IPS-11a (cell line): ENCODE measurements around the gene BTK.

Source experiments
- H3K4me3 ChIP-seq: one replicate; pipeline ENCODE4 v1.5.1; 2013; ENCODE audit warnings: low read depth, low read length, control low read depth

BTK gene

DNA sequence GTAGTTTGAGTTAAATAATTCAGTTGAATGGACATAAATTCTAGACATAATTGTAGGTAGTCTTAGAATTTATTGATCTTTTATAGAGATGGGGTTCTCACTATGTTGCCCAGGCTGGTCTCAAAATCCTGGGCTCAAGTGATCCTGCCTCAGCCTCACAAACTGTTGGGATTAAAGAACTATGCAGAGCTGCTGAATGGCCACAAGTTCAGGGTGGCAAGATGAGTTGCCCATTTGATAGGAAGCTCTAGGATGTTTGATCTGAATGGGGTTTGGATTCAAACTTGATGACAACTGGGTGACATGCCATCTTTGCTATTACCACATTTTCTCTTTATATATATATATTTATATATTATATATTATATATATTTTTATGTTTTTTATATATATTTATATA lies 8.4 kb upstream of the BTK start:
- H3K4me3 ChIP-seq = no peak overlapping the region

DNA sequence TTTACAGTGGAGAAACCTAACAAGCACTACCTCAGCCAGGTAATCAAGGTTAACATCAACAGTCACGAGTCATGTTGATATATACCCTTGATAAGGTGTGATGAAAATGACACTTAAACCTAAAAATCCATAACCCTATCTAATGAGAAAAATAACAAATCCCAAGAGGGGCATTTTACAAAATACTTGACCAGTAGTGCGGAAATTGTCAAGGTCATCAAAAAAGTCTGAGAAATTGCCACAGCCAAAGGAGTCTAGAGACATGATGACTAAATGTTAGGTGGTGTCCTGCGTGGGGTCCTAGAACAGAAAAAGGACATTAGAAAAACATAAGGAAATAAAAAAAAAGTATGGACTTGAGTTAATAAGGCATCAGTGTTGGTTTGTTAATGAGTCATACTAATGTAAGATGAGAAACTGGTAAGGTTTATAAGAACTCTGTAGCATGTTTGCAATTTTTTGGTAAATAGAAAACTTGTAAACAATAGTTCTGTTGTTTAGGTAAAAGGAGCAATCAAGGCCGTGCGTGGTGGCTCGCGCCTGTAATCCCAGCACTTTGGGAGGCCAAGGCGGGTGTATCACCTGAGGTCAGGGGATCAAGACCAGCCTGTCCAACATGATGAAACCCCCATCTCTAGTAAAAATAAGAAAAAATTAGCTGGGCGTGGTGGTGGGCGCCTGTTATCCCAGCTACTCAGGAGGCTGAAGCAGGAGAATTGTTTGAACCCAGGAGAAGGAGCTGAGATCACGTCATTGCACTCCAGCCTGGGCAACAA lies 7.7 kb upstream of the BTK start:
- H3K4me3 ChIP-seq = no peak overlapping the region

DNA sequence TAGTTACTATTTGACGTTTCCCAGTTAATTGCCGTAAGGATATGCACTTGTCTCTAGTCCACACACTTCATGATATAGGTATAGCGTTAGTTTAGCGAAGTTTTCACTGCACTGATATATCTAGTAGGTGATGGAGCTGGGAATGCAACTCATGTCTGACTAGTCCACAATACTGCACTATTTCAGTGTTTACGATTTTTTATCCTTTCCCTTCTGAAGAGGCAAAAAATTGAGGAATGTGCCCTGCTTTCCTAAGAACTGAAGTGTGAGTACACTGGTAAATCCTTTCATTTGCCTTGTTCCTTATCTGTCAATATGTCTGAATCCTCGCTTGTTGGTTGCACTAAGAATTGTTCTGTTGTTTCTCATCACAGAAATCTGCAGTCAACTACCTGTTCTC lies 5.8 kb upstream of the BTK start:
- peak overlapping the region; percentile 70 for H3K4me3 ChIP-seq

DNA sequence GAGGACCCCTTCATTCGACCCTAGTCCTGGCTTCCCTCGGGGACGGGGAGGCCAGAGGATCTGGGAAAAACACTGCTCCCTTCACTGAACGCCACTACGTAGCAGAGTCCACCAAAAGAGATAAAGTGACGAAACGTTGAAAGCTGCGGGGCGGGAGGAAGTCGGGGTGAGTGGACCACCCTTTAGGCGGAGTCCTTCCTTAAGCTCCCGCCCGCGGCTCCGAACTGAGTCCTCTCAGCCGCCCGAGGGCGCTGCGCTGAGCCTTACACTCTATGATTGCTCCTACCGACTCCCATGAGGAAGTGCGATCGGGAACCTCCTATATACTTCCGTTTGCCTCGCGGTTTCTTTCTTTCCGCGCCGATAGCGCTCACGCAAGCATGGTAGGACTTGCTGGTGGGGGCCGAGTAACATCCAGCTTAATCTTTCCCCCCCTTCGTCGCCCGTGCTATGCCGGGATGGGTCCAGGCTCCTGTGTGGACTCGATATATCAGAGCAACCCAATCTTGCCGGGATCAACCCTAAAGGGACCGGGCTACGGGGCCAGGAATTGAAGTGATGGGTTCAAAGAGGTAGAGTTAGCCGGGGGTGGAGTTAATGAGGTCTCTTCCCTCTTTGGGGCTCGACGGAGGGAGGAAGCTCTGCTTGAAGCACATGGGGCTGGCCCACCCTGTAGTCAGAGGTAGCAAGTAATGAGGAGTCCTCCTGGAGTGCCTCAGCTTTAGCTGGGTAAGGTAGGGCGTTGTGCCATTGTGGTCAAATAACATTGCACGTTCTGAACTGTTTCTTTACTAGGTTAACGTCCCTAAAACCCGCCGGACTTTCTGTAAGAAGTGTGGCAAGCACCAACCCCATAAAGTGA lies 4.9 kb upstream of the BTK start, which contains the start of gene RPL36A:
RPL36A (plus strand) TSS at position 348 of the 862 bp plus-strand sequence; CDS start at position 381, 33 bp downstream.
- H3K4me3 ChIP-seq = peak within 1 kb of the TSS; percentile 70

DNA sequence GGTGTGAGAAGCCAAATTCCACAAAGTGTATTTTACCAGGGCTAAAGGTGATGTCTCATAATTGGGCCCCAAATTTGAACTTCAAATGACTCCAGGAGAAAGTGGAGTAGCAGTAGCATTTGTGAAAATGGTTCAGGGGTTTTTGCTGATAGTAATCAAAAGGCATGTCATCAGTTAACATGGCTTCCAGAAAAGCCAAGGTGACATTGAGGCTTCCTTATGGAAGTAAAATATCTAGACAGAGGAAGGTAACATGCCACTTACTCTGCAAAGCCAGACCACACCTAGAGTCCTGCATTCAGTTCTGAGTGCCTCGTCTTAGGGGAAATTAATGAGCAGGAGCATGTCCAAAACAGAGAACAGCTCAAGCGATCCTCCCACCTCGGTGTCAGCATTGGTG lies 2.6 kb upstream of the BTK start:
- no peak overlapping the region for H3K4me3 ChIP-seq

DNA sequence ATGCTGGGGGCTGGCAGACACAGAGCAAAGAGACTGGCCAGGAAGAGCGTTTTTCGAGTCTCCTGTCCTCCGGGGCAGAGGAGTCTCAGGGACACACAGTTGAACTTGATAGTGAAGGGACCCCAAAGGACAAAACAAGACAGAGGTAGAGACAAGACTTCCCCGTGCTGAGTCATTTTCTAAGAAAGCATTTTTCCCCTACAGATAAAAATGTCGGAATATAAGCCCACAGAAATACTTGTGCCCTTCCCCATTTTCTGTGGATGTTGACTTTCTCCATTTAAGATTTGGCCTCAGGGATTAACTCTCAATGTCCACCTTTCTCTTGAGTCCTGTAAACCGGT lies 523 bp upstream of the BTK start:
- H3K4me3 ChIP-seq = no peak overlapping the region

DNA sequence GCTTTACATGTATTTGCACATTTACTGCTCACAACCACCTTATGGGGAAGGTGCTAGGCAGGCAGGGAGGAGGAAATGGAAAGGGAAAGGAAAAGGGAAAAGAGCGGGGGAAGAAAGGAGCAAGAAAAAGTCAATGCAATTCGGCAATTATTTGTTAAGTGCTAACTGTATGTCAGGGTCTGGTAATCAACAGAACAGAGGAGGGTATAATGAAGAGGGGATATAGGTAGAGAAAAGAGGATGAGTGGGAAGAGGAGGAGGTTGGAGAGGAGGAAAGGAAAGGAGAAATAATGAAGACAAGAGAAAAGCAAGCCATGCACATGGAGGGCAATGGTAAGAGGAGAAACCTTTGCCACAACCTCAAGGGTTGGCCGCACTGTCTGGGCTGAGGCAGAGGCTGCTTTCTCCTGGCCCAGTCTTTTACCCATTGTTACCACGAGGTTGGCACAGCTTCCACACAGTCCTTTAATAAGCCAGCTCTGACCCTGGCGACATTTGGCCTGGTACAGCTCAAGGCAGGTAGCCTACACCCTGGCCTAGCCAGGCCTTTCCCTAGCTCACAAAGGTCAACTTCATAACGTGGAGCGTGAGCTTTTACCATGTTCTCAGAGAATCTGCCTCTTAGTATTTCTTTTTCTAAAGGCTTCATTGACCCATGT lies 836 bp downstream of the BTK start:
- H3K4me3 ChIP-seq = no peak overlapping the region

DNA sequence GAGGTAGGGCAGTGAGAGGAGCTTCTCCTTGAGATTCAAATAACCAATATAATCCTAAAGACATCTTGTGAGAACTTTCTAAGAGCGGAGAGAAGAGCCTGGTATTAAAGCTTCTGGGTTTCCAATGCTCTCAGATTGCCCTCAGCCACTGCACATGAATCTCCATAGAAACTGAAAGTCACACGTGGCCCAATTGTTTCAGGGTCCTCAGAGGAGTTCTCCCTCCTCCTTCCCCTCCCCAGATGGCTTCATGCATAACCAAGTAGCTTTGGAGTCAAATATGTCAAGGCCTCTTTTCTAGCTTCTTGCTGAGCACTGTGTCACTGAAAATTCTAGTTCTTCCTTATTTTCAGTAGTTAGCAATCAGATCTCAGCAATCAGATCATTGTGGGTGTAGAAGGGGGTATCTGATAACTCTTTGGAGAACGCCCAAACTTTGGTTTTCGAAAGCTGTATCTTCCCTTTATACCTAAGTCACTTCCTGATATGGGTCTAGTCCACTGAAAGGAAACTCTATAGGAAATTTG lies 2.2 kb downstream of the BTK start:
- no peak overlapping the region for H3K4me3 ChIP-seq

DNA sequence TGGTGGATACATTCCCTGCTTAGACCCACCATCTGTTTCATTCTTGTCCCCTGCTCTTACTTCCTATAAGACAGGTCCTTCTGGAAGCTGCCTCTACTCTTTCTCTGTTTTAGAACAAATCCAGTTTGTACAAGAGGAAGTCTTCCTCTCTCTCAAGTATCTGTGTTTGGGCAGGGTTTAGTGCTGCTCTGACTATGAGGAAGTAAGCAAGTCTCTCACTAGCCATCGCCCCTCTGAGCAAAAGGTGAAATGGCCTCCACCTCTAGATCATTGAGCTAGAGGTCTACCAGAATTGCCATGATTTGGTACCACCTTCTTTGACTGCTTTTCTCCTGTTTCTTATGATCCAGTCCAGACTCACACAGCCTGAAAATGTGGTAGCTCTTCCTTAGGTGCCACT lies 8.4 kb downstream of the BTK start:
- H3K4me3 ChIP-seq = no peak overlapping the region

DNA sequence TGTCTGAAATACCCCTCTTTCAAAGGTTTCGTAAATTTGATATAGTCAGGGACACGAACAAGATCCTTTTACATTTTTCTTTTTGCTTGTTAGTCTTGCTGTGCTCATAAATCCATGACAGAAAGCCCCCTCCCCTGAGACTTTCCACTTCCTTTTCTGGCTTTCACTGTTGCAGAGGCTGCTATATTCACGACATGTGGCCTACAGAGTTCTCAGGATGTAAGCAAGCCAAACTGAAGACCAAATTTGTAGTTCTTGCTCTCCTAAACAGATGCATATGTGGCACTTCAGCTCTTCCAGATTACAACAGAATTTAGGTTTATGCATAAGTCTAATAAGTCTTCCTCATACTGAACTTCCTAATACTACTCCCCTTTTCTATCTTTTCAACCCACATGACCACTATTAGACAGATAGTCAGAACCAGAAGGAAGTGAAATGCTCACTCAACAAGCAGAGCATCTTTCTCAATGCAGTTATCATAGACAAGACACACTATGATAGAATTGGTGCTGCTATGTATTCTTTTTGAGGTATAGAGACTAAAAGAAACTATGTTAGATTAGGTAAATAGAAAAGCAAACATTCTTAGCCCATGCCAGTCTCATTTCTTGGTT lies 15.0 kb downstream of the BTK start:
- no peak overlapping the region for H3K4me3 ChIP-seq

DNA sequence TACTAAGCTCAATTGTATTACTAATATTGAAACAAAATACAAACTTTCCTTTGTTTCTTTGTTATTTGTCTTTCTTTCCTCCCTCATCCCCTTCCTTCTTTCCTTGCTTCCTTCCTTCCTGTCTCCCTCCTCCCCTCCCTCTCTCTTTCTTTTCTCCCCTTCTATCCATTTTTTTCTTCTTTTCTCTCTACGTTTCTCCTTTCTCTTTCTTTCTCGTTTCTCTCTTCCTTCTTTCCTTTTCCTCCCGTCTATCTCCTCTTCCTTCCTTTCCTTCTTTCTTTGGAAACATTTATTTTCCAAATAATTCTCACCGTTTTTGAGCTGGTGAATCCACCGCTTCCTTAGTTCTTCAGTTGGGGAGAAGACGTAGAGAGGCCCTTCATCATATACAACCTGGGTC lies 16.3 kb downstream of the BTK start:
- no peak overlapping the region for H3K4me3 ChIP-seq

DNA sequence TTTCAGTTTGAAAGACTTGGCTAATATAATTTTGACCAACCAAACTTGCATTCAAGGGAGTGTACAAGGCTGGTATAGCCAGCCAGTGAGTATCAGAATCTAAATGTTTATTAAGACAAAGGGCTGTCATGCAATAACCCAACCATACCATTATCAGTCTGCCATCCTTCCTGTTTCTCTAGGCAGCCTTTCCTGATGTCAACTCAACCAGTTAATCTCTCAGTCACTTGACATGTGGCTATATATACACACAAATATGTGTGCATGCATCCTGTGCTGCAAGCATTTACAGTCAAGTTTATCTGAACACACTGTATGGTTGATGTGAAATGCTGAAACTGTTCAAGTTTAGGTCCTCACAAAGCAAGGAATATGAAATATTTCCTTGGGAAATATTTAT lies 17.2 kb downstream of the BTK start:
- no peak overlapping the region for H3K4me3 ChIP-seq

DNA sequence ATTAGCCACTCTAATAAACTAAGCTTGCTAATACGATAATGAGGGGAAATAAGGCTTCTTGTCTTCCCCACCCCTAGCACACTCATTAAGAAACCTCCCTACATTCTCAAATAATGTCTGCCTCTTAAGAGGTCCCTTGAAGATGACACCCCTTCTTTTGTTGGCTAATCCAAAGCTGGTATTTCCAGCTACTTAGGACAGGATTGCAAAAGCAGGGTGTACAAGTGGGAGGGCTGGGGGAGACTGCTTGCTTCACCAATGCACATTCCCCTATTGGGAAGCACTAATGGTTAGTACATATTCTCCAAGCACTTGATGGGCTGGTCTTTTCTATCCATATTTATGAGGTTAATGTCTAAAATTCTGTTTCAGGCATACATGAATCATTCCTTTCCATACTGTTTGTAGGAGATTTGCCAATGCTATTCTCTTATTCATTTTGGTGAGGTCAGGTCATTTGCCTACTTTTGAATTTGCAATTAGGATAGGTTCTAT lies 20.6 kb downstream of the BTK start:
- no peak overlapping the region for H3K4me3 ChIP-seq

DNA sequence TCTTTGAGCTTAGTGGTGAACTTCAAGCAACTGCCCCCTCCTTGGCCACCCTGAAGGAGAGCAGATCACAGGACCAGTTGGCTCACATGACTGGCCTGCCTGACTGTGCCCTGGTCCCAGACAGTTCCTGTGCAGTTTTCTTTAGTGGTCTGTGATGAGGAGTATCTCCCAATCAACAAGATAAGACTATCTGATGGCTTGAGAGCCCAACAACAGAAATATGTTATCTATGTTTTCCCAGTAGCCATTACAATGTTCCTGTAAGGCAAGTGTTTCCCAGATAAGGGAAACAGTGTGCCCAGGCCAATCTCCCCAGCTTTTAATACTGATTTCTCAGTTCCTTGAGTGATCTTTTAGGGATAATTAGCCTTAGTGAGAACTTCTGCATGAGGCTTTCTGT lies 23.2 kb downstream of the BTK start:
- no peak overlapping the region for H3K4me3 ChIP-seq

DNA sequence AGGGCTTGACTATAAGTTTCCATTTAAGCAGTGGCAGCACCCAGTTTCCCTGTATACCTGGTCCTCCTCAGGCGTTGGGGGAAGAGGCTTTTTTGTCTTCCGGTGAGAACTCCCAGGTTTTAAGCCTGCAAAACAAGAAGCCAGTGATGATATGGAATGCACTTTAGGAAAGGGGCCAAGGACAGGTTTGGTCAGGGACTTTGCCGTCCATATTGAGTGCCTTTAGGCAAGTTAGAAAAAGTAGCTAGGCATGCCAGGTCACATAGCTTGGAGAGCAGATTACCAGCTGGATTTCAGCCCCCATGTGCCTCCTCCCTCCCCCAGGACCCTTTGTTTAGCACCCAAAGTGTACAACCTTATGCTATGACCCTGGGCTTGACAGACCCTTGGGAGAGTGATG lies 23.9 kb downstream of the BTK start:
- no peak overlapping the region for H3K4me3 ChIP-seq

DNA sequence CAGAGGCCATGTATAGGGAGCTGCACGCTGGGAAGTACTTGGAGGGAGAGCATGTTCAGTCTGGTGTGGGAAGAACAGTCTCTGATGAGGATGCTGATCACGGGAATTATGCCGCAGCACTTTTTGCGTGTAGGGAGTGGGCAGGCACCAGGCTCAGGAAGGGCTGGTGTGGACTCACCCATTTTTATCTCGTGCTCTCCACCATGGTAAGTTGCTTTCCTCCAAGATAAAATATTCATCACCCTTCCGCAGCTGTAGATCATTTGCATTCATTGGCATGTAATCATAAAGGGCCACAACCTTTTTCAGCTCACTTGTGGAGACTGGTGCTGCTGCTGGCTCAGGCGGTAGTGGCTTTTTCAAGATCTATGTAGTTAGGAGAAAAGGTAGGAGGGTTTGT lies 25.6 kb downstream of the BTK start:
- H3K4me3 ChIP-seq = no peak overlapping the region

DNA sequence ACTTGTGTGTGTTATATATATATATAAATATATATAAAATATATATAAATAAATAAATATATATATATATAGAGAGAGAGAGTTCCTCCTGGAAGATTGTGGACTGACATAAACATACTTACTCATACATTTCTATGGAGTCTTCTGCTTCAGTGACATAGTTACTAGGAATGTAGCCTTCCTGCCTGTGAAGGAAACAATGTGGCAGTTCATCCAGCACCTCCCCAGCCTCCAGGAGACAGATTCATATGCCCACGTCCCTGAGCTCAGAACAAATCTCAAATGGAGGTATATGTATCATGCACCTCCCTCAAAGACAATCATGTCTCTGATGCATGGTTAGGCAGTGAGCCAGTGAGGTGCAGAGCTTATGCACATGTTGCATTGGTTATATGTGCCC lies 26.0 kb downstream of the BTK start:
- no peak overlapping the region for H3K4me3 ChIP-seq

DNA sequence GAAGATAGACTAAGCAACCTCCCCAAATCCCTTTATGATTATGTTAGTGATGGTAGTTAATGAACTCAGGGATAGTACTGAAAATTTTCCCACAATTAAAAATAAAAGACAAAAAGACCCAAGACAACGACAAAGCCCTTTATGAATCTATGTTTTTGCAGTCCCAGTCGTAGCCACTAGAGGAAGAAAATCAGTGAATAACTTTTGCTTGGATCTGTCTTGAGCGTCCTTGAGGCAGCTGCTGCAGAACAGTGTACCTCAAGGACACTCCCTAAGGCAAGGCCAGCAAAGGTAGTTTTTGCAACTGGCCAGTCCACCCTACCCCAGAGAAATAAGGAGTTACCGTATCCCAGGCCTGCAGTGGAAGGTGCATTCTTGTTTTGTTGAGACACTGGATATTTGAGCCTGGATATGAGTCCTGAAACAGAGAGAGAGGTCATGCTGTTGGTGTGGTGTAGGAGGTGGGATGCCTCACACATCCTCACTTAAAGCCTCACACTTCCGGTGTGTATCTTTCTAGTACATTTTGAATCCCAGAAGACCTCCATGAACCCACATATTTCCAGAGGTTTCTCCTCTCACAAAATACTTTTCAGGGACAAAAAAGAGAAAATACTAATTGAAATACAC lies 28.7 kb downstream of the BTK start:
- no peak overlapping the region for H3K4me3 ChIP-seq

DNA sequence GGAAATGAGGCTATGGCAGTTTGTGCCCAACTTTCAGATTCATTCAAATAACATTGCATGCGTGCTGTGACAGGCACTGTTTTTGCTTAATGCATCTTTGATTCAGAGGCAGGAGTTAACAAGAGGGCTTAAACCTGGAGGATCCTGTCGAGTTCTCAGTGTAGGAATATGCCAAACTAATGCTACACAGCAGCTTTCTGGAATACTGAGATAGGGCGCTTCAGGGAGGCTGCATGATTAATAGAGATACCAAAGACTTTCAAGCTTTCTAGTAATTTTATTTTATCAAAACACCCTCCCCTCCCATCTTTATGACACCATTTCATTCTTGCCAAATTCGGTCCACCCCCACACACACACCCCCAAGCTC lies 36.8 kb downstream of the BTK start:
- H3K4me3 ChIP-seq = peak overlapping the region; percentile 73

DNA sequence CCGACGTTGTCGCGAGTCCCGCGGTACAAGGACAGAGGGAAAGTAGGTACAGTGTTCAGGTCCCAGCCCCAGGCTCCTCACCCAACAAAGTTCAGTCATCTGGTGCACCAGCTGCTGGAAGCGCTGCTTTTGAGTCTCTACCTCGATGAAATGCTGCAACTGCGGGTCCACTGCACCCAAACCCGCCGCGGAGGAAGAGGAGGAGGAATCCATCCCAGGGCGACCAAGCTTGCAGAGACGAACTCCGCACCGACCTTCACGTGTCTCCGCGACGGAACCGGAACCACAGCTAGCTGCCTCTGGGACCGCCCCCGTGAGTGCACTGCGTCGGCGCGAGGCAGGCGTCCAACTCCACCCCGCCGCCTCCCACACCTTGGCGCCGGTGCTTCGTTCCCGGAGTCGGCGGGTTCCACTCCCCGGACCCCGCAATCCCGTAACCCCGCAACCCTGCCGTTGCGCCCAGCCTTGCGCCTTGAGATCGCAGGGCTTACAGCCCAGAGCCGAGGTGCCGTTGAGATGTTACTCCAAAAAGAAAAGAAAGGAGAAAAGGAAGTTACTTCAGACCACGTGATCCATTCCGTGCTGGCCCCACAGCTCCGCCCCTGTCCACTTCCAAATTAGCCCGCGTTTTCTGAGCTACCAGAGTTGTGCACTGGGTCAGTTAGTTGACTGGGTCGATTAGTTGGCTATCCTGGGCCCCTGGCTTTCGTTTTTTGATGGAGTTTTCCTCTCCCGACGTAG lies 37.4 kb downstream of the BTK start, which contains the start of gene TIMM8A:
TIMM8A (minus strand) TSS at position 291 of the 741 bp plus-strand sequence; CDS start at position 213, 78 bp downstream.
- H3K4me3 ChIP-seq = peak within 1 kb of the TSS; percentile 73
